Measurements from ENCODE around the gene ZBTB8OS.

Gene ZBTB8OS

DNA sequence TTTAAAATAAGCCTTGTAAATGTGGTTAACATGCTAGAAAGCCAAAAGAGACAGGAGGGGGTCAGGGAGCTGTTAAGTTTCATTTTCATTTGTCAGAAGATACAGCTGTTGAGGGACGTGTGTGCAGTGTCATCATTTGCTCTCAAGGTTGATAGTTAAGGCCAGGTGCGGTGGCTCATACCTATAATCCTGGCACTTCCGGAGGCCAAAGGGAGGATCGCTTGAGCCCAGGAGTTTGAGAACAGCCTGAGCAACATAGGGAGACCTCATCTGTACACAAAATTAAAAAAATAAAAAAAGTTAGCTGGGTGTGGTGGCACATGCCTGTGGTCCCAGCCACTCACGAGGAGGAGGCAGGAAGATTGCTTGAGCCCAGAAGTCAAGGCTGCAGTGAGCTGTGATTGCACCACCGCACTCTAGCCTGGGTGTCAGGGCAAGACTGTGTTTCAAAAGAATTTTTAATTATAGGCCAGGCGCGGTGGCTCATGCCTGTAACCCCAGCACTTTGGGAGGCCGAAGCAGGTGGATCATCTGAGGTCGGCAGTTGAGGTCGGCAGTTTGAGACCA lies 22.7 kb downstream of the ZBTB8OS start:
- TF ChIP-seq, protein P1, sequence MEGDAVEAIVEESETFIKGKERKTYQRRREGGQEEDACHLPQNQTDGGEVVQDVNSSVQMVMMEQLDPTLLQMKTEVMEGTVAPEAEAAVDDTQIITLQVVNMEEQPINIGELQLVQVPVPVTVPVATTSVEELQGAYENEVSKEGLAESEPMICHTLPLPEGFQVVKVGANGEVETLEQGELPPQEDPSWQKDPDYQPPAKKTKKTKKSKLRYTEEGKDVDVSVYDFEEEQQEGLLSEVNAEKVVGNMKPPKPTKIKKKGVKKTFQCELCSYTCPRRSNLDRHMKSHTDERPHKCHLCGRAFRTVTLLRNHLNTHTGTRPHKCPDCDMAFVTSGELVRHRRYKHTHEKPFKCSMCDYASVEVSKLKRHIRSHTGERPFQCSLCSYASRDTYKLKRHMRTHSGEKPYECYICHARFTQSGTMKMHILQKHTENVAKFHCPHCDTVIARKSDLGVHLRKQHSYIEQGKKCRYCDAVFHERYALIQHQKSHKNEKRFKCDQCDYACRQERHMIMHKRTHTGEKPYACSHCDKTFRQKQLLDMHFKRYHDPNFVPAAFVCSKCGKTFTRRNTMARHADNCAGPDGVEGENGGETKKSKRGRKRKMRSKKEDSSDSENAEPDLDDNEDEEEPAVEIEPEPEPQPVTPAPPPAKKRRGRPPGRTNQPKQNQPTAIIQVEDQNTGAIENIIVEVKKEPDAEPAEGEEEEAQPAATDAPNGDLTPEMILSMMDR (IDR thresholded peaks at IDR 0.05; ENCODE audit: insufficient read depth, missing control alignments): no peak
- no peak for FAIRE-seq
- no peak for DNase-seq (ENCODE audit: insufficient read length, low spot score)

DNA sequence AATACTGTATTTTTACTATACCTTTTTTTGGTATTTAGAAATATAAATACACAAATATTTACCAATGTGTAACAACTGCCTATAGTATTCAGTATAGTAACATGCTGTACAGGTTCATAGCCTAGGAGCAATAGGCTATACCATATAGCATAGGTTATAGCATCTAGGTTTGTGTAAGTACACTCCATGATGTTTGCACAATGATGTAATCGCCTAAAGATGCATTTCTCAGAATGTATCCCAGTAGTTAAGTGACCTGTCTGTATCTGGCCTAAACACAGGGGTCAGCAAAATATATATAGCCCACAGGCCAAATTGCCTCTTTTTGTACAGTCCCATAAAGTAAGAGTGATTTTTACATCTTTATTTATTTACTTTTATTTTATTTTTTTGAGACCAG lies 24.2 kb downstream of the ZBTB8OS start:
- DNase-seq (ENCODE audit: insufficient read length, low spot score) (no peak), FAIRE-seq (no peak)
- TF ChIP-seq, protein P1 (IDR thresholded peaks at IDR 0.05; ENCODE audit: insufficient read depth, missing control alignments): no peak

DNA sequence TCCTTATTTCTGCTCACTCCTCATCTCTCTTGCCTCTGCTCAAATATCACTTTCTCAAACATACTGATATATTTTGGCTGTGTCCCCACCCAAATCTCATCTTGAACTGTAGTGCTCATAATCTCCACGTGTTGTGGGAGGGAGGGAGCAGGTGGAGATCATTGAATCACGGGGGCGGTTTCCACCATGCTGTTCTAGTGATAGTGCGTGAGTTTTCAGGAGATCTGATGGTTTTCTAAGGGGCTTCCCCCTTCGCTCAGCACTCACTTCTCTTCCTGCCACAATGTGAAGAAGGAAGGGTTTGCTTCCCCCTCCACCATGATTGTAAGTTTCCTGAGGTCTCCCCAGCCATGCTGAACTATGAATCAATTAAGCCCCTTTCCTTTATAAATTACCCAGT lies 26.6 kb downstream of the ZBTB8OS start:
- TF ChIP-seq, protein P1 (IDR thresholded peaks at IDR 0.05; ENCODE audit: insufficient read depth, missing control alignments): no peak

DNA sequence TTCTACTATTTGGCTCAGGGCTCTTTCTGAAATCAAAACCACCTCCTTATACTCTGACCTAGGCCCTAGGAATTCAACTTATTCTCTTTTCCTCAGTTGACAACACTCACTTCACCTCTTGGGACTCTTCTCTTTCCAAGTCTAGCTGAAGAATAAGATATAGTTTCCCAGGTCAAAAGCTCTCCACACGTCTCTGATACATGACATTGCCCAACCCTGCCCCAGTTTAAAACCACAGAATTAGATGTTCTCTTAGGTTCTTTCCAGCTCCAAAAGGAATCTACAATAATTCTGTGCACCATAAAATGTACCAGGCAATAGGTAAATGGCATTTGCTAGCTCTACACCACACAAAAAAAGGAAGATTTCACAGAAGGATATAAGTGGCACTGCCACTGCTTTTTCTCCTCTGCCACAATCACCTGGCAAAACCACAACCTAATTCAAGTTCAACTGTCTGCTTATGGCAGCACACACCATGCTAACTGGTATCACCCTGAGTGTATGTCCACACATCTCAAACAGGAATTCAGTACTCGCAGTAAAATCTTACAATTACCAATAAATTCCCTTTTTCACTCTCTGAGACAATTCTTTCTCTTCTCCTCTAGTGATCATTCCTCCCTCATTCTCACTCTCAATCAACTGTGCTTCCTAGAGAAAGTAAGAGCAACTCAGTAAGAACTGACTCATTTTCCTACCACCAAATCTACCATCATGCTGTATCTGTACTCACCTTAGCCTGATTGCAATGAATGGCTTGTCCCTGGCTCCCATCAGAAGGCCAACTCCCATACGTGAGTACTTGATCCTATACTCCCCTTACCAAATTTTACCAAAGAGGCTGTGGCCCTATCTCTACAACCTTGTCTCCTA lies 27.3 kb downstream of the ZBTB8OS start:
- TF ChIP-seq, protein P1 (IDR thresholded peaks at IDR 0.05; ENCODE audit: insufficient read depth, missing control alignments): no peak
- no peak for DNase-seq (ENCODE audit: insufficient read length, low spot score)
- FAIRE-seq: no peak

More for the DNA sequence above, 26.6 kb downstream of the ZBTB8OS start:
- FAIRE-seq (no peak), DNase-seq (ENCODE audit: insufficient read length, low spot score) (no peak)

DNA sequence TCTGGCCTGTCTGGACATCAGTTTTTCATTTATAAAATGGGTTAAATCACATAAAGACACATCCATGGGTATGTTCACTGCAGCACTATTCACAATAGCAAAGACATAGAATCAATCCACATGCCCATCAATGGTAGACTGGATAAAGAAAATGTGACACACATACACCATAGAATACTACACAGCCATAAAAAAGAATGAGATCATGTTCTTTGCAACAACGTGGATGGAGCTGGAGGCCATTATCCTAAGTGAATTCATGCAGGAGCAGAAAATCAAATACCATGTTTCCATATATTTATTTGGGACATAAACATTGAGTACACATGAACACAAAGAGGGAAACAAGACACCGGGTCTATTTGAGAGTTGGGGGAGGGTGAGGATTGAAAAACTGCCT lies 28.1 kb downstream of the ZBTB8OS start:
- DNase-seq (ENCODE audit: insufficient read length, low spot score): no peak
- TF ChIP-seq, protein P1 (IDR thresholded peaks at IDR 0.05; ENCODE audit: insufficient read depth, missing control alignments): no peak

DNA sequence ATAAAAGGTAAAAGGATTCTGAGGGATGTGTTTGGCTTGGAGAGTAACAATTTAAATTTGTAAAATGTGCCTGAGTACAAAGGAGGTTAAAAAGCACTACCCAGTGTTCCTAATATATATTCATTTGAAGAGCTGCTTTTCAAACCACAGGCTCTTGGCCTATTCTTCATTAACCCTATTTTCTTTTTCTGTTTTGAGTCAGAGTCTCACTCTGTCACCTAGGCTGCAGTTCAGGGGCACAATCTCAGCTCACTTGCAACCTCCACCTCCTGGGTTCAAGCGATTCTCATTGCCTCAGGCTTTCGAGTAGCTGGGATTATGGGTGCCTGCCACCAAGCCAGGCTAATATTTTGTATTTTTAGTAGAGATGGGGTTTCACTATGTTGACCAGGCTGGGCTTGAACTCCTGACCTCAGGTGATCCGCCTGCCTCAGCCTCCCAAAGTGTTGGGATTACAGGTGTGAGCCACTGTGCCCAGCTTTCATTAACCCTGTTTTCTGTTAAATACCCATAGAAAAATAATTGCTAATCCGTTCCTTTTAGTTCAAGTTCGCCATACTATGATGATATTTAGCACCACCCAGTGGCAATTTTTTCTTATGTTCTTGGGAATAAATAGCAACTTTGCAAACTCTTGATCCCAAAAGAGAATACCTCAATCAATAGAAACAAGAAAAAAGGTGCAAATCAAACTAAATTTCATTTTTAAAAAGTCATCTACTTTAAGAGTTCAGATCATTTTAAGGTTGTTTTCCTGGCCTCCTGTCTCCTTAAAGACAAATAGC lies 30.5 kb downstream of the ZBTB8OS start:
- TF ChIP-seq, protein P1 (IDR thresholded peaks at IDR 0.05; ENCODE audit: insufficient read depth, missing control alignments): peak; percentile 24
- no peak for DNase-seq (ENCODE audit: insufficient read length, low spot score)
- FAIRE-seq: no peak

More for the DNA sequence above, 28.1 kb downstream of the ZBTB8OS start:
- no peak for FAIRE-seq
